ENCODE measurements around the gene LRCH2. TPM values are rescaled to one million over a fixed set of nuclear protein-coding genes. Genes with fewer than 3 reads are reported as not detected.
A peak's percentile ranks its signal among the peaks of the same experiment; 100 is the strongest.

LRCH2 gene
- total and polyA plus RNA-seq, 2 experiments from 2014 or later: 5.7 to 26.2 TPM

DNA sequence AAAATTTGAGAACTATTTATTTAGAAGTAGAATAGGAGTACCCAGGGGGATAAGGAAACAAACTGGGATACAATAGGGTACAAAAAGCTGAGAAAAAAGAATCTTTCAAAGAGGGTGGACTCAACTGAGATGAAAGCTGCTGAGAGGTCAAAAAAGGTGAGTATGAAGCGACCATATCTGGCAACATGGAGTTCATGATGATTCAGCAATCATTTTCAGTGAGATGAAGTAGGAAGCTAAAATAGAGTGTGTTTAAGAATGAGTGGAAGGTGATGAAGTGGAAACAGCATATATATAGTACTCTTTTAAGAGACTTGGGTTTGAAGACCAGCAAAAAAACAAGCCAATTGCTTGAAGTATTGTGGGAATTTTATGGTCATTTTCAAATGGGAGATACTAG lies 144.5 kb downstream of the LRCH2 start:
- Histone ChIP-seq H3K27me3 (no peaks in the 10 kb centered on the region), H4K20me1 (ENCODE audit: insufficient read depth, poor library complexity, severe bottlenecking) (no peaks in the 10 kb centered on the region), H3K9me3 (ENCODE audit: low read depth) (no peaks in the 10 kb centered on the region), H2AFZ (no peak overlapping the region), H3K9me2 (replicated peaks; ENCODE audit: insufficient read depth) (no peaks in the 10 kb centered on the region), H3K4me2 (no peak overlapping the region), H3K79me2 (no peaks in the 10 kb centered on the region), H3K4me1 (ENCODE audit: insufficient read depth) (no peaks in the 10 kb centered on the region), H3K4me3 (no peak overlapping the region), H3K36me3 (replicated peaks; ENCODE audit: insufficient read depth, low read depth) (no peaks in the 10 kb centered on the region), H3K27ac (no peak overlapping the region)
- DNase-seq (ENCODE audit: low spot score): no peak
- 88% methylated on average over 1 of the region's 1 CpG for WGBS (ENCODE audit: low lambda C conversion rate, missing lambda C conversion rate)
- TF ChIP-seq, protein P1, sequence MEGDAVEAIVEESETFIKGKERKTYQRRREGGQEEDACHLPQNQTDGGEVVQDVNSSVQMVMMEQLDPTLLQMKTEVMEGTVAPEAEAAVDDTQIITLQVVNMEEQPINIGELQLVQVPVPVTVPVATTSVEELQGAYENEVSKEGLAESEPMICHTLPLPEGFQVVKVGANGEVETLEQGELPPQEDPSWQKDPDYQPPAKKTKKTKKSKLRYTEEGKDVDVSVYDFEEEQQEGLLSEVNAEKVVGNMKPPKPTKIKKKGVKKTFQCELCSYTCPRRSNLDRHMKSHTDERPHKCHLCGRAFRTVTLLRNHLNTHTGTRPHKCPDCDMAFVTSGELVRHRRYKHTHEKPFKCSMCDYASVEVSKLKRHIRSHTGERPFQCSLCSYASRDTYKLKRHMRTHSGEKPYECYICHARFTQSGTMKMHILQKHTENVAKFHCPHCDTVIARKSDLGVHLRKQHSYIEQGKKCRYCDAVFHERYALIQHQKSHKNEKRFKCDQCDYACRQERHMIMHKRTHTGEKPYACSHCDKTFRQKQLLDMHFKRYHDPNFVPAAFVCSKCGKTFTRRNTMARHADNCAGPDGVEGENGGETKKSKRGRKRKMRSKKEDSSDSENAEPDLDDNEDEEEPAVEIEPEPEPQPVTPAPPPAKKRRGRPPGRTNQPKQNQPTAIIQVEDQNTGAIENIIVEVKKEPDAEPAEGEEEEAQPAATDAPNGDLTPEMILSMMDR (IDR thresholded peaks at IDR 0.05; ENCODE audit: poor library complexity): no peak
- no peak for TF ChIP-seq EZH2 (IDR thresholded peaks at IDR 0.05; ENCODE audit: borderline replicate concordance)
- no peak for TF ChIP-seq EZH2phosphoT487 (IDR thresholded peaks at IDR 0.05; ENCODE audit: low read depth, severe bottlenecking, unreplicated experiment)

DNA sequence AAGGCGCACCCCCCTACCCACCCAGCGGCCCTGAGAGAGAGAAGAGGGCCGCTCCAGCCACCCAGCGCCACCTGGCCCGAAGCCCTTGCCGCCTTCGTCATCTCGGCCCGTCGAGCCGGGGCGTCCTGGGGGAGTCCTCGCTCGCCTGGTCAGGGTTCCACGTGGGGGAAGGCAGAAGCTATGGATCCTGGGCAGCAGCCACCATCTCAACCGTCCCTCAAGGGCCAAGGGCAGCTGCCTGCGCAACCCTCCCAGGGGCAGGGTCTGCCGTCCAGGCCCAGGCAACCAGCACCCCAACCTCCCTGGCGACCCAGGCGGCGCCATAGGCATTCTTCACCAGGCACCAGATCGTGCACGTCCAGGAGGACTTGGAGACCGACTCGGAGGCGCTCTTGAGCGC lies 165.0 kb downstream of the LRCH2 start:
- H3K79me2 ChIP-seq: no peaks in the 10 kb centered on the region
- DNase-seq (ENCODE audit: low spot score): no peak
- WGBS (ENCODE audit: low lambda C conversion rate, missing lambda C conversion rate): 93% methylated on average over 15 of the region's 27 CpGs

DNA sequence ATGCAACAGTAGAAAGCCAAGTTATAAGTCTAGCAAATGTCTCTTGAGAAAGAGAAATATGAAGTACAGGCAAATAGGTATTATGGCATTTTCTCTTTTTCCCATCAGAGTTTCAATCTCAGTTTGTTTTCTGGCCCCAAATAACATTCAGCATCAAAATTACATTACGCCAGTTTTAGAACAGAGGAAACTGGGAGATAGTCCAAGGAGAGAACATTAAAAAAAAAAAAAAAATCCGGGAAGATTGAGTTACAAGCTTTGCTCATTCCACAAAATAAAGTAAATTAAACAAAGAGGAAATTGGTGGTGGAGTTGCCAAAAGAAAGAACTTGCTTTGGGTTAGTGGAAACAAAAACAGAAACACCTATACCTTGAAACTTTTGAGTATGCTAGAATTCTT lies 166.1 kb downstream of the LRCH2 start:
- H4K20me1 ChIP-seq (ENCODE audit: insufficient read depth, poor library complexity, severe bottlenecking): no peaks in the 10 kb centered on the region
- H3K27ac ChIP-seq: peak overlapping the region; percentile 55
- 54% methylated on average over 2 of the region's 2 CpGs for WGBS (ENCODE audit: low lambda C conversion rate, missing lambda C conversion rate)
- TF ChIP-seq, protein P1 (IDR thresholded peaks at IDR 0.05; ENCODE audit: poor library complexity): no peak
- TF ChIP-seq EZH2 (IDR thresholded peaks at IDR 0.05; ENCODE audit: borderline replicate concordance): no peak
- TF ChIP-seq EZH2phosphoT487 (IDR thresholded peaks at IDR 0.05; ENCODE audit: low read depth, severe bottlenecking, unreplicated experiment): no peak
- no peaks in the 10 kb centered on the region for H3K9me3 ChIP-seq (ENCODE audit: low read depth)
- no peak overlapping the region for H3K4me3 ChIP-seq
- no peak overlapping the region for H2AFZ ChIP-seq
- H3K27me3 ChIP-seq: no peaks in the 10 kb centered on the region
- H3K9me2 ChIP-seq (replicated peaks; ENCODE audit: insufficient read depth): no peaks in the 10 kb centered on the region
- H3K36me3 ChIP-seq (replicated peaks; ENCODE audit: insufficient read depth, low read depth): no peaks in the 10 kb centered on the region
- no peaks in the 10 kb centered on the region for H3K4me1 ChIP-seq (ENCODE audit: insufficient read depth)
- no peaks in the 10 kb centered on the region for H3K79me2 ChIP-seq
- DNase-seq (ENCODE audit: low spot score): peak; percentile 8
- peak overlapping the region; percentile 20 for H3K4me2 ChIP-seq

More for the DNA sequence above, 165.0 kb downstream of the LRCH2 start:
- Histone ChIP-seq H2AFZ (no peak overlapping the region), H3K4me3 (no peak overlapping the region), H3K36me3 (replicated peaks; ENCODE audit: insufficient read depth, low read depth) (no peaks in the 10 kb centered on the region), H3K27ac (peak overlapping the region; percentile 37), H3K4me2 (no peak overlapping the region), H3K9me3 (ENCODE audit: low read depth) (no peaks in the 10 kb centered on the region), H3K4me1 (ENCODE audit: insufficient read depth) (no peaks in the 10 kb centered on the region), H4K20me1 (ENCODE audit: insufficient read depth, poor library complexity, severe bottlenecking) (no peaks in the 10 kb centered on the region), H3K9me2 (replicated peaks; ENCODE audit: insufficient read depth) (no peaks in the 10 kb centered on the region), H3K27me3 (no peaks in the 10 kb centered on the region)
- no peak for TF ChIP-seq EZH2 (IDR thresholded peaks at IDR 0.05; ENCODE audit: borderline replicate concordance)

DNA sequence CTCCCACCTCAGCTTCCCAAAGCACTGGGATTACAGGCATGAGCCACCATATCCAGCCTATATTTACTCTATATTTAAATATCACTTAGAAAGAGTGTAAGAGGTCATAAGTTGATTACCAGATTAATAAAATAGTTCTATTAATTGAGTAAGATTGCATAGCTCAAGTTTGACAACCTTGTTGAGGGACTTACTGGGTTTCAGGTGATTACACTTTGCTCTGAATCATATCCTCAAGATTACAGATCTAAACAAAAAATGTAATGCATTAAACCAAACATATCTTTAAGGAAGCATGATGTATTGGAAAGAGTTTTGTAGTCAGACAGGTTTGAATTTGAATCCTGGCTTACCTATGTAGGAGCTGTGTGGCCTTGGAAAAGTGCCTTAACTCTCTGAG lies 168.6 kb downstream of the LRCH2 start:
- no peak for DNase-seq (ENCODE audit: low spot score)
- Histone ChIP-seq H3K9me2 (replicated peaks; ENCODE audit: insufficient read depth) (no peaks in the 10 kb centered on the region), H2AFZ (no peak overlapping the region), H3K4me1 (ENCODE audit: insufficient read depth) (no peaks in the 10 kb centered on the region), H3K4me2 (no peak overlapping the region), H3K9me3 (ENCODE audit: low read depth) (no peaks in the 10 kb centered on the region), H3K27me3 (no peaks in the 10 kb centered on the region), H3K4me3 (no peak overlapping the region), H4K20me1 (ENCODE audit: insufficient read depth, poor library complexity, severe bottlenecking) (no peaks in the 10 kb centered on the region), H3K79me2 (no peaks in the 10 kb centered on the region), H3K36me3 (replicated peaks; ENCODE audit: insufficient read depth, low read depth) (no peaks in the 10 kb centered on the region), H3K27ac (no peak overlapping the region)
- TF ChIP-seq, protein P1 (IDR thresholded peaks at IDR 0.05; ENCODE audit: poor library complexity): no peak
- TF ChIP-seq EZH2 (IDR thresholded peaks at IDR 0.05; ENCODE audit: borderline replicate concordance) (no peak), EZH2phosphoT487 (IDR thresholded peaks at IDR 0.05; ENCODE audit: low read depth, severe bottlenecking, unreplicated experiment) (no peak)

Small RNA genes within 50 kb of the gene (small RNA-seq; reads per million reads assigned to genes)
- not detected for gene RF00019
- gene SNORA35B: 197 reads per million, percentile 98 among the genes with 10 or more reads in this experiment

Other genes starting within 250 kb of the LRCH2 start
- gene IL13RA2, start 216.5 kb downstream of the LRCH2 start, total RNA-seq: 0.17 TPM in 1 of 2 replicates, not detected in the other
- gene IL13RA2, start 216.5 kb downstream of the LRCH2 start, polyA plus RNA-seq: not detected in 2 replicates
- gene RBMXL3, start 44.7 kb downstream of the LRCH2 start, total RNA-seq: not detected in 2 replicates
- not detected in 2 replicates for gene RBMXL3, start 44.7 kb downstream of the LRCH2 start, polyA plus RNA-seq
- not detected in 2 replicates for gene LUZP4, start 55.6 kb upstream of the LRCH2 start, total RNA-seq
- gene LUZP4, start 55.6 kb upstream of the LRCH2 start, polyA plus RNA-seq: not detected in 2 replicates